HG02840 (cell line): ENCODE data around the gene CD302.
"Not testable (repeated sequence)": the region's sequence is repeated elsewhere in the genome, so short reads cannot be mapped to it uniquely, and the experiment has no call there.

Source experiments
- ATAC-seq: cut with Tn5 transposase; IDR thresholded peaks from one replicate; pipeline ENCODE4 v1.9.1; 2021; ENCODE audit warnings: mild to moderate bottlenecking, moderate library complexity, moderate number of reproducible peaks; ENCODE audit not compliant: unreplicated experiment, low FRiP score

Gene CD302

DNA sequence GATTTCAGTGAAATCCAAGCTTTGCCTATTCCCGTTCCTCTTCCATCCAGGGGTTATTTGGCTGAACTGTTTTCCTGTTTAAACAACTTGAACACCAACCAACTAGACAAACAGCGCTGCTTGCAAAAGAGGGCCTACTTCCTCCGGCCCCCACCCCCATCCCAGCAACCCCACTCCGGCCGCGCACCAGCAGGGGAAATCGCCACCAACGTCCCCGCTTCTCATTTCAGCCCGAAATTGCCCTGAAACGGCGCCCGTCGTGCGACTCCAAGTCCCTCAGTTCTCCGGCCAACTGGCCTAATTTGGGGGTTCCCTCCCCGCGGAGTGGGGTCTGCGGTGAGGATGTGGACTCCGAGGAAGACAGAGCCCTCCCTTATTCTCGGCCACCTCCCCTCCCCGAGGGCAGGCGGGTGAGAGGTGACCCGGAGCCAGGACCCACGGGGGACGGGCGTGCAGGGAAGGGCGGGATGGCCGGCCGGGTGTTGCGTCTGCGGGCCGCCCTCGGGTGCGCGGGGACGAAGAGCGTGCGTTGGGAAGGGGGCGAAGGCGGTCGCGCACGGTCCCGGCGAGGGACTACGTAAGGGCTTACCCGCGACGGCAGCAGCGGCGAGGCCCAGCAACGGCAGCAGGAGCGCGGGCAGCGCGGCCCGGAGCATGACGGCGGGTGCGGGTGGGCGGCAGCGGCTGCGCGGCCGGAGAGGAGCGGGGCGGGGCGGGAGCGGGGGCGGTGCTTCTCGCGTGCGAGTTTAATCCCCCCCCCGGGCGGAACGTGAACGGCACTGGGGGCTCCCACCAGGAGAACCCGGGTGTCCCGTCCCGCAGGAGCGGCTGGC, at the start of gene CD302:
Gene CD302 (minus strand): TSS at position 666 of the 833 bp plus-strand sequence. CDS start 10 bp downstream, at position 656.
- no peak for ATAC-seq

GRCh38 chr2:159846564-159846963, 48.6 kb upstream of the CD302 start:
- no peak for ATAC-seq

DNA sequence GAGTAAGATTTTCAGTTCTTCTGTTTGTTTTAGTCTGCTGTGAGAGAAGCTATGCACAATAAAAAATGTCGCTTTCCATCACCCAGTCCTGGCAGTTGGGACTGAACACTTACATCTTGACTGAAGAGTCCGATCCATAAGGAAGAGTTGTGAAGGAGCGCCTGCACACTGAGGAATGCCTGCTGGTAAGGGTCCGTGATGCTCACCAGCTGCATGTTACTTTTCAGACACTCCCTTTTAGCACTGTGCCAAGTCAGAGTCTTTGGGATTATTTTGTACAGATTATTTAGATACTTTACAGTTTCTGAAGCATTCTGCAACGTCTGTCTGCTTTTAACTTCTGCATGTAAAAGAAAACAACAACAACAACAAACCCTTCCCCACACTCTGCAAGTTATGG, 42.6 kb upstream of the CD302 start:
- ATAC-seq = no peak

GRCh38 chr2:159832858-159833257, 34.9 kb upstream of the CD302 start:
- no peak for ATAC-seq

DNA sequence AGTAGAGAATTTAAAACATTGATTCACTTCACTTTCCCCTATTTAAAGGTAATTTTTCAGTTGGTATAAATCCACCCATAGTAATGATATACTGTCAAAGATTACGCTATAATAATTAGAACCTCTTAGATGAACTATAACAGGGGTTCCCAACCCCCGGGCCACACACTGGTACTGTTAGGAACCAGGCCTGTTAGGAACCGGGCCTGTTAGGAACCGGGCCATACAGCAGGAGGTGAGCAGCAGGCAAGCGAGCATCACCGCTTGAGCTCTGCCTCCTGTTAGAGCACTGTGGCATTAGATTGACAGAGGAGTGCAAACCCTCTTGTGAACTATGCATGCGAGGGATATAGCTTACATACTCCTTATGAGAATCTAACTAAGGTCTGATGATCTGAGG, 34.0 kb upstream of the CD302 start:
- ATAC-seq = no peak

DNA sequence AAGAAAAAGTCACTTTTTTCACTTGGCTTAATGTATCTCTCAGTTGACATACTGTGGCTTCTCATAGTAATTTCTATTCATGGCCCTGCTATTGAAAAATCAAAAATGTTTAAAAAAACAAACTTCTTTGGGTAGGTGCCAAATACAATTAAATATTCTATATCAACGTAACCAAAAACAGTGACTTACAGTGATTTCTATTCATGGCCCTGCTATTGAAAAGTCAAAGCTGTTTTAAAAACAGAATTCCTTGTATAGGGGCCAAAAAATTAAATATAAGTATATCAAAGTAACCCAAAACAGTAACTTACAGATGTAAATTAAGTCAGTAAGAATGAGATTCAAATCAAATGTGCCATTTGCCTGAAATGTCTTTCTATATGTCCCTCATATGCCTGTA, 31.4 kb upstream of the CD302 start:
- ATAC-seq = no peak

- ATAC-seq = no peak
These were observed 30.7 kb upstream of the CD302 start for GRCh38 chr2:159828738-159829137.

GRCh38 chr2:159822478-159822833, 24.4 kb upstream of the CD302 start:
- not testable (repeated sequence) for ATAC-seq

- ATAC-seq = not testable (repeated sequence)
These were observed 23.9 kb upstream of the CD302 start for GRCh38 chr2:159821775-159822477.

DNA sequence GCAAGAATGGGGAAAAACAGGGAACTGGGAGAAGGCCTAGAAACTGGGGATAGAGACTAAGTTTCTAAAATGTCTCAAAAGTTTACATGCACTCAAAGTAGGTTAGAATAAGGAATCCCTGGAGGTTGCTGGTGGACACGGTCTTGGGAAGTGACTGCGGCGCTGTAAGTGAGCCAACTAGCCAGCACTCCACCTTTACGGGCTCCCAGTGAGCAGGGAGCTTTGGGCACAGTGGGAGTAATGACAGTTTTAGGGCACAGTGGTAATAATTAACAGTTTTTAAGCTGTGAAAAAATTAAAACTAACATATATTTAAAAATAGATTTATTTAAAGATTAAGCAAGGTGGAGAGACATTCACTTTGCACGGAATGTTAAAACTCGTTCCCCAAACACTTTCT, 20.9 kb upstream of the CD302 start:
- ATAC-seq = no peak

DNA sequence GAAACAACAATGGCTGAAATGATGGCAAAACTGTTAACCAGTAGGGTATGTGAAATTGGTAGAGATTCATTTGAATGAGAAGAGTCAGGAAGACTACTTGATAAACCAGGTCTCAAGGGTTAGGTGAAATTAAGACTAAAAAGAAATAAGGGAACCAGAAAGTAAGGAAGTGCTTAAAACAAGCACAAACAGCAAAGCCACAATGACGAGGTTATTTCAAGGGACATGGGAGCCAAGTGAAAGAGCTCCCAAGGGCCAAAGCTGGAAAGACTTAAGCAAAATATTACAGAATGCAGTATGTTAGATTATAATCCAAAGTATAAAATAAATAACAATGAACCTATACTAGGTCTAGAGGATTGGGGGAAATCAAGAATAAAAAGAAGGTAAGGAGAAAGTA, 19.3 kb upstream of the CD302 start:
- ATAC-seq = no peak

GRCh38 chr2:159811232-159811631, 13.2 kb upstream of the CD302 start:
- no peak for ATAC-seq

DNA sequence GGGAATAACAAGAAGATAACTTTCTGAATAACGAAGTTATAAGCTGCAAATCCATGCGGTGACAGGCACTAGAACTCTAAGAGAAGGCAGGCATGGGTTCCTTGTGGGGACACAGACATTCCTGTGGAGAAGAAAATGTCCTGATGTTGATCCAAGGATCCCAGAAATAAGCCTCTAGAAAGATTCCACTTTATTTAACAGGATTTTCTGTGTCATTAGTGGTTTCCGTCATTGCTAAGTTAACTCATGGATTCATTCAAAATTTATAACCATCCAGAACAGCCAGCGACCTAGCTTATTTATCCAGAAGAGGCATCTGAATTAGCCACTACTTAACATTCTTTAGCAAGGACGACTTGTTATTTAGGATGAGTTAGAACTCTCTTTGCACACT, 10.0 kb upstream of the CD302 start:
- no peak for ATAC-seq

DNA sequence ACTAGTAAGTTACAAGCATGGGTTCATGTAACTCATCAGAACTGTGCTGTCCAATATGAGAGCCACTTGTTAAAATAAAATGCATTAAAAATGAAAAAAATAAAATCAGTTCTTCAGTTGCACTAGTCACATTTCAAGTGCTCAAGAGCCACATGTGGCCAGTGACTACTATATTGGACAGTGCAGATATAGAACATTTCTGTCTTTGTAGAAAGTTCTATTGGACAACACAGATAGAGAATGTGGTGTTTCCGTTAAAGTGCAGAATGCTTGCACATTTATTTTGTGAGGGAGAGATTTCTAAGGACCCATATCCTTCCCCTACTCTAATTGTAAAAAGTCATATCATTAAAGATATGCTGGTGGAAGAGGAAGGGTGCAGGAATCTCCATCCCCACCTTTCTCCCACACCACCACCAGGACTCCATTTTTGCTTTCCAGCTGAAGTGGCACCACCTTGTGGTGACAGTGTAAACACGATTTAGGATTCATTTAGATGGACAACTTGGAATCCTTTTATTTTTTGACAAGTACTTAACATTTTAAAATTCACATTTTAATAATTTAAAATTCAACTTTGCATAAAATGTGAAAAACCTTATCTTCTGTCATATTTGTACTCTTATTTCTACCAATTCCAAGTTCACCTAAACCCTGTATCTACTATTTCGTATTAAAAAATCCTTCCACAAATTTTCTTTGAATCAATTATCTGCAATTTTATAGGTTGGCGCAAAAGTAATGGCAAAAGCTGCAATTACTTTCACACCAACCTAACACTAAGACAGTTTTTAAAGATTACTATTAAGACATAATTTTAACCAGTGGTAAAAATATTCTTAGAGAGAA, 9.4 kb upstream of the CD302 start:
- no peak for ATAC-seq

GRCh38 chr2:159804941-159805340, 6.9 kb upstream of the CD302 start:
- no peak for ATAC-seq

GRCh38 chr2:159803235-159803962, 5.4 kb upstream of the CD302 start:
- no peak for ATAC-seq

GRCh38 chr2:159802673-159803072, 4.7 kb upstream of the CD302 start:
- ATAC-seq = no peak

GRCh38 chr2:159799833-159800232, 1.8 kb upstream of the CD302 start:
- ATAC-seq = no peak

- ATAC-seq = no peak
These were observed 343 bp upstream of the CD302 start for GRCh38 chr2:159798376-159798725.

DNA sequence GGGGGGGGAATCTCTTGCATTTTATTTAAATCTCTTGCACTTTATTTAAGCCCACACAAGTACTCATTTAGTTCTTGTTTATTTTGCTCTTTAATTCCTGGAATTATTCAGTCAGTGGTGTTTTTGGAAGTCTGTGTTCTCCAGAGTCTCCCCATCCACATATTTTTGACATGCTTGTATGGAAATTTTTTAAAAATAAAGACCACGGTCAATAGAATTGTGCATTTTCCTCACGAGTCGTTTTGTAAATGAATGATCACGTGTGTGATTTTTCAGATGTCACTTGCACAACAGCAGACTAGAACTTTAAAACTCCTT, 824 bp downstream of the CD302 start:
- ATAC-seq = no peak
